Body of pancreas (tissue), 4 donors: ENCODE measurements around the gene TMEM8B.
"Not testable (repeated sequence)": the region's sequence is repeated elsewhere in the genome, so short reads cannot be mapped to it uniquely, and the experiment has no call there.

ENCODE experiments used
- POLR2A ChIP-seq, 3 donors: fragments of 450-650 bp; IDR thresholded peaks; one replicate each; pipeline ENCODE4 v1.6.1; 2016; ENCODE audit warnings: antibody characterized with exemption in 3 of 3, mild to moderate bottlenecking in 2 of 3
- TF ChIP-seq, protein P1 (sequence below), 7 experiments: fragments of 450-650 bp in 4 of 7; fragments of 200-600 bp in 3 of 7; sonication (generic) in 3 of 7; IDR thresholded peaks; one replicate each; pipeline ENCODE4 v1.5.1; 2016 to 2019; ENCODE audit warnings: antibody characterized with exemption in 7 of 7

- TF ChIP-seq, protein P1, sequence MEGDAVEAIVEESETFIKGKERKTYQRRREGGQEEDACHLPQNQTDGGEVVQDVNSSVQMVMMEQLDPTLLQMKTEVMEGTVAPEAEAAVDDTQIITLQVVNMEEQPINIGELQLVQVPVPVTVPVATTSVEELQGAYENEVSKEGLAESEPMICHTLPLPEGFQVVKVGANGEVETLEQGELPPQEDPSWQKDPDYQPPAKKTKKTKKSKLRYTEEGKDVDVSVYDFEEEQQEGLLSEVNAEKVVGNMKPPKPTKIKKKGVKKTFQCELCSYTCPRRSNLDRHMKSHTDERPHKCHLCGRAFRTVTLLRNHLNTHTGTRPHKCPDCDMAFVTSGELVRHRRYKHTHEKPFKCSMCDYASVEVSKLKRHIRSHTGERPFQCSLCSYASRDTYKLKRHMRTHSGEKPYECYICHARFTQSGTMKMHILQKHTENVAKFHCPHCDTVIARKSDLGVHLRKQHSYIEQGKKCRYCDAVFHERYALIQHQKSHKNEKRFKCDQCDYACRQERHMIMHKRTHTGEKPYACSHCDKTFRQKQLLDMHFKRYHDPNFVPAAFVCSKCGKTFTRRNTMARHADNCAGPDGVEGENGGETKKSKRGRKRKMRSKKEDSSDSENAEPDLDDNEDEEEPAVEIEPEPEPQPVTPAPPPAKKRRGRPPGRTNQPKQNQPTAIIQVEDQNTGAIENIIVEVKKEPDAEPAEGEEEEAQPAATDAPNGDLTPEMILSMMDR (IDR thresholded peaks at IDR 0.05) = not testable (repeated sequence)
- not testable (repeated sequence) for TF ChIP-seq POLR2A (IDR thresholded peaks at IDR 0.05)
These were observed 68.5 kb downstream of the TMEM8B start for GRCh38 chr9:35897376-35898099.
